GM18909 (cell line): ENCODE measurements around the gene TBR1.
A peak's percentile ranks its signal among the peaks of the same experiment; 100 is the strongest.

Experiments
- ATAC-seq: cut with Tn5 transposase; IDR thresholded peaks from one replicate; pipeline ENCODE4 v1.9.1; 2021; ENCODE audit warnings: mild to moderate bottlenecking; ENCODE audit not compliant: unreplicated experiment, poor library complexity

TBR1 gene

DNA sequence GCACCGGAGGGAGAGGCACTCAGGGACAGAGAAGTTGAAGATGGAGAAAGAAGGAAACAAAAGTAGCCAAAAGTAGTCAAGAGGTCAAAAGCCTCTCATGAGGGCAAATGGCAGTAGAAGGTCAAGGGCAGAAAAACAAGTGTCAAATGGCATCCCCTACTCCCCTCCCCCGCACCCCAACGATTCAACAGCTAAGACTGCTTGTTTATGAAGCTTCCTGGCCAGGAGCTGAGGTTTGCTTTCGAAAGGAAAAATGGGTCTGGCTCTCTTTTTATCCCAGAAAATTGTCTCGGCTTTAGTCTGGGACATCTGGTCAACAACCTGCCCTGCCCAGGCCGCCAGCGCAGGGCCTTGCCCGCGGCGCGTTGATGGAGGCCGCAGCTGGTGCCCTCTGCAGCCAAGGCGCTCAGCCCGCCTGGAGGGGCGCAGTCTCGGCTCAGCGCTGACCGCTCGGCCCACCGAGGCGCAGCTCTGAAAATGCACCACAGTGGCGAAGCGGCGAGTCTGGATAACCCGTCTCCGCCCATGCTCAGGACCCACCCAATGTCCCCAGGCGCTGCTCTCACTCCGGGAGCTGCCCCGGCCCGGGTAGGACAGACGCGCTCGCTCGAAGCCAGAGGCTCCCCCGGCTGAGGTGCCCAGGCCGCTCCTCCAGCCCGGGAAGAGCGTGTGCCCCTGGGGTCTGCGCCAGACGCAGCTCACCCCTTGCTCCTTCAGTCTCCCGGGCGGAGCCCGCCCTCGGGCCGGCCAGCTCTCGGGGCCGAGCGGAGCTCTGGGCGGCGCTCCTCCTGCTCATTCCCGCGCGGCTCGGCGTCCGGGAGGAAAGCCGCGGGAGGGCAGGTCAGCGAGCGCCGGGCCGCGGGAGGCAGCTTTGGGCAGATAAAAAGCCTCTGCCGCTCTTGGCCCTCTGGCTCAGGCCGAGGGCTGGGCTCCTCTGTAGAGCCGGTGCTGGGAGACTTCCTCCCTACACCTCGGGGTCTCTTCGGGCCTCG lies 1.8 kb upstream of the TBR1 start:
- peak; percentile 41 for ATAC-seq

DNA sequence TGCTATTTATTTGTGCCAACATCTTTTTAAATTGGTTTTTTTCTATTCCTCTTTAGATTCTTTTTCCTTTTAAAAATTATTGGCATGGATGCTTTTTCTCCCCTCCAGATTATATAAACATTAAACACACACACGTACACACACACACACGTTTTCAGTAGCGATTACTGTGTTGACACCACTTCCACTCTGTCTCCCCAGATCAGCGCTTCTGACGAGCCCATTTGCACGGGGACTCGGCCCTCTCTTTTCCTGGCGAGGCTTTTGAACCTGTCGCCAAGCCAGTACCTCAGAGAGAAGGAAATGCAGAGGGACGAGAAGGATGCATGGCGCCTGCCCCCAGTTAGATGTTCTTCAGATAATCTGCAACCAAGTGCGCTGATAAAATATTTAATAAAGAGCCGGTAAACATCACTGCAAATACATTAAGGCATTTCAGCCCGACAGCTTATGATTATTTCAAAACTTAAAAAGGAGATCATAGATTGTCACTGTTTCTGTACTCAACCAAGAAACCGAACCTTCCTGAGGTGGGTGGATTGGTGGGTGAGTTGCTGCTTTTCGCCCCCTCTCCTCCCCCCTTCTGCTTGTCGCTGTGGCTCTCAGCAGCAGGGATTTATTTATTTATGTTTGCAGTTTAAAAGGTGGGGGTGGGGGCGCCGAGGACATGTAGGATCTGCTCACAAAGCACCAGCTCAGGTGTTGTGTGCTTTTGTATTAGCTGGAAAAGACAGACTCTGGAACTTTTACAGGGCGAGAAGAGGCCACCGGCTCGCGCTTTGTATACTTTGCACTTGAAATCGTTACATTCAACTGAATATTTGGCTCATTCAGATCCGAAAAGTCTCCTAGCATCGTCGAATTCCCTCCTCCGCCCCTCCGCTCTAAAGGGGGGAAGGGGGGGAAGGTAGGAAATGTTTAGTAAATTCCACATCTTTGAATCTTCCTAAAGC lies 787 bp upstream of the TBR1 start:
- ATAC-seq, result peak; percentile 38

DNA sequence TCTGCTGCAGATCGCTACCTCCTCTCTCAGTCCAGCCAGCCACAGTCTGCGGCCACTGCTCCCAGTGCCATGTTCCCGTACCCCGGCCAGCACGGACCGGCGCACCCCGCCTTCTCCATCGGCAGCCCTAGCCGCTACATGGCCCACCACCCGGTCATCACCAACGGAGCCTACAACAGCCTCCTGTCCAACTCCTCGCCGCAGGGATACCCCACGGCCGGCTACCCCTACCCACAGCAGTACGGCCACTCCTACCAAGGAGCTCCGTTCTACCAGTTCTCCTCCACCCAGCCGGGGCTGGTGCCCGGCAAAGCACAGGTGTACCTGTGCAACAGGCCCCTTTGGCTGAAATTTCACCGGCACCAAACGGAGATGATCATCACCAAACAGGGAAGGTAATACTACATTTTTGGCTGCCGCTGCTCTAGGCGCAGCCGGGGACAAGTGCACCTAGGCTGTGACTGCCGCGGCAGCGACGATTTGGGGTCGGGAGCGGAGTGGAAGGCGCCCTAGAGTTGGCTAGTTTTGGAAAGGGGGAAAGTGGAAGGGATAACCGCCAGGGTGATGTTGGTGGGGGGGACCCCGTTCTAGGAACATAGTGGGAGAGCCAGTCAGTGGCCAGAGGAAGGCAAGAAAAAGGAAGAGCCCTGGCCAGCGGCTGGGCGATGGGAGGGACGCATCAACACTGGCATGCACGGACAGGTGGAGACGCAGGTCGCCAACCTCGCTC lies 776 bp downstream of the TBR1 start:
- ATAC-seq, result no peak

DNA sequence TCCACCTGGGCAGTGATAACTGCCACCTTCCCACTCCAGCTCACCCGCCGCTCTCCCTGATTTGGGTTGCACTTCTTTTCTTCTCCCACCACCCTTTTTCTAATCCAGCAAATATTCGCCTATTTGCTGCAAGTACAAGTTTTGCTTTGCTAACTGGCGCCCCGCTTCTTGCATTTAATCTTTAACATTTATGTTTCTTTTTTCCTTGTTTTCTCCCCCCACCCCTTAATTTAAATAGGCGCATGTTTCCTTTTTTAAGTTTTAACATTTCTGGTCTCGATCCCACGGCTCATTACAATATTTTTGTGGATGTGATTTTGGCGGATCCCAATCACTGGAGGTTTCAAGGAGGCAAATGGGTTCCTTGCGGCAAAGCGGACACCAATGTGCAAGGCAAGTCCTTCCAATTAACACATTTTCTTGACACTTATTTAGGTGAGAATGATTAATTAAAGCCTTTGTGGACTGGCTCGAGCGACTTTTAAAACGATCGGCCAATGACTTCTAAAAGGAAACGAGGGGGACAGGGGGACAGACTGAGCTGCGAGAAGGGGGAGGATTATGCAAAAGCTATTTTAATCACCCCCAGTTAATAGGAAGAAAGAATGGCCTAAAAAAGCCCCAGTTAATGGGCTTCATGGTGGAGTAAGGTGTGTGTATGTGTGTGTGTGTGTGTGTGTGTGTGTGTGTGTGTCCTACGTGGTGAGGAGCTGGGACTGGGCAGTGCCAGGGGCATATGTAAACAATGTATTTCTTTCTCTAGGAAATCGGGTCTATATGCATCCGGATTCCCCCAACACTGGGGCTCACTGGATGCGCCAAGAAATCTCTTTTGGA lies 1.6 kb downstream of the TBR1 start:
- no peak for ATAC-seq

DNA sequence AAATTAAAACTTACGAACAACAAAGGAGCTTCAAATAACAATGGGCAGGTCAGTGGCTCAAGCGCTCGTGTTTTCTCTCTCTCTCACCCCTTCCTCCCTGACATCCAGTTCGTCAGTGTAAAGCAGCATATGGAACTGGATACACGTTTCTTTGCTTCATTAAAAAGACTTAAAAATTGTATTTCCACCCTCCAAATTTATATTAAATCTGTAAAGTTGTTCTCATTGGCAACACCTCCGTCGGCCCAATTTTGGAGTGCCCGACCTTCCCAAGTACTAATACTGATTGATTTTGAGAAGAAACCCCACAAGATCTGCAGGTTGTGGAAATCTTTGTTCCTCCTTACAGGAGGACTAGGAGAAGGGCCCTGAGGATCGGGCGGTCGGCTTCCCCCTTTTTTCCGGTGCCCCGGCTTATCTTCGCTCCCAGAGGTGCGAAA lies 2.2 kb downstream of the TBR1 start:
- ATAC-seq, result no peak

DNA sequence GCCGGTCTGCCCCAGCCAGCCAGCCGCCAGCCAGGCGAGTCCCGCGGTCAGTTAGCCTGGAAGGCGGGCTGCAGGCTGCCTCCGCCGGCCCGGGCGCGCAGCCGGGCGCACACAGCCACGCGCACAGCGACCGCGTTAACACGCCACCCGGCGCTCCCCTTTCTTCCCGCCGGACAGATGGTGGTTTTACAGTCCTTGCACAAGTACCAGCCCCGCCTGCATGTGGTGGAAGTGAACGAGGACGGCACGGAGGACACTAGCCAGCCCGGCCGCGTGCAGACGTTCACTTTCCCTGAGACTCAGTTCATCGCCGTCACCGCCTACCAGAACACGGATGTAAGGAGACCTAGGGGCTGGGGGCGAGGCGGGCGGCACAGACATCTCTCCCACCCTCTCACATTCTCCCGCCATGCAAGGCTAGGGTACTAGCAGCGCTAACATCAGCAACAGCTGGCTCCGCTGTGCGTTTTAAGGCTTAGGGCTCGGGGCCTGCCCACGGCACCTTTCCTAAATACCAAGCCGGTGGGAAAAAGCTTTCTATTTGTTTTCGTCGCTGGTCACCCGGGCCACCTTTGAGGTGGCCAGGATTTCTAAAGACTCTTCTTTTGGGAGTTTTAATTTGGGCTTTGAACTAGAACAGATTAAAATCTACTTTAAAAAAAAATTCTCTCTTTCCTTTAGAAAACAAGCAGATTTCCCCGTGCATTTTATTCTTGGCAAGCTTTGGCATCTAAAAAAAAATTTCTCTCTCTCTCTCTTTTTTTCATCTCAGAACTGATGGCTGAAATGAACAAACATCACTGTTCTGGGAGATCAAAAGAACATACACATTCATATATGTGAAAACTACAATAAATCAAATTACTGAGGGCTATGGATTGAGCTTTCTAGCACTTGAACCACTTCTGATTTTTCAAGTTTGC lies 2.9 kb downstream of the TBR1 start:
- peak; percentile 30 for ATAC-seq

DNA sequence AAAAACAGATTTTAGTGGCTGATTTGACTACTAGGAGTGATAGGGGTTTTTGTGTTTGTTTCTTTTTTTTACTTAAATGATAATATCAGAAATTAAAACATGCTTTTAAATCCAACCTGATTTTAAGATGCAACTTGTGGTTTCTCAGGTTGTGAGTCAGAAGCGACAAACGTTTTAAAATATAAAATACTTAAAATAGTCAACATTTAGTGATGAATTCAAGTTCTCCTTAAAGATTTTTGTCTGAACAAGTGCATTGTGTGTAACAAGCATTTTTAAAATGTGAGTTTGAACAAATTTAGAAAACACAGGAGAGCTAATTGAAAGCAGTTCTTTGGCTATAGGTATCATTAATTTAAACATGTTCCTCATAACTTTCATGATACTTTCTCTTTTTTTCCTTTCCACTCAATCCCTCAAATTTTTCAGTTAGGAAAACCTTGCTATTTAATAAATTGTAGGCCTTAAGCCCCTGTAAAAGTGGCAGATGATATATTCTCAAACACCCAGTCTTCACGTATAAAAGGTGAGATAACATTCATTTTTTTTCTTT lies 3.6 kb downstream of the TBR1 start:
- ATAC-seq, result no peak

DNA sequence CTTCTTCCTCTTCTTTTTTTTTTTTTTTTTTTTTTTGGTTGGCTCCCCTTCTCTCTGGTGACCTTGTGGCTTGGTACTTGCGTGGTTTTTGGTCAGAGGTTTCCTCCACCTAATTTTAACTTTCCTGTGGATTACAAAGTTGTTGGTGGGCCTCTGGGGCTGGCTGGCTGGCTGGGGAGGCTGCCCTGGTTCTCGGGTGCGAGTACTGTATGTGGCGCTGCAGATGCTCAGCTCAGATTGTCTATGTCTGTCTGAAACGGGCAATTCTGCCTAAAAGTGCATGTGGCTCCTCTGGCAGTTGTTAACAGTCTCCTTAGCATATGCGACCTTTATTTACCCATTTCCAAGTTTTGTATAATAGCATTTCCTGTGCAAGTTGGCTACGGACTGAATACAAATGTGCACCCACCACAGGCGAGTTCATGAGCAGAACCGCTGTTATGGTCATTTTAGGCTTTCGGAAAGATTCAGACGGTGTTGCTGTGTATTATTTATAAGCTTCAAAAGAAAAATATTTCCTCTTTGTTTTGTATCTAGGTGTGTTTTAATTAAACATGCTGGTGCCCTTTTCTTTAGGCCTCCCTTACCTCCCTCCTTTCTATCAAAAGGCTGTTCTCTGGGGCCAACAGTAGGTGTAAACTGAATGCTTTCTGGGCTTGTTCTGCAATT lies 4.4 kb downstream of the TBR1 start:
- no peak for ATAC-seq

DNA sequence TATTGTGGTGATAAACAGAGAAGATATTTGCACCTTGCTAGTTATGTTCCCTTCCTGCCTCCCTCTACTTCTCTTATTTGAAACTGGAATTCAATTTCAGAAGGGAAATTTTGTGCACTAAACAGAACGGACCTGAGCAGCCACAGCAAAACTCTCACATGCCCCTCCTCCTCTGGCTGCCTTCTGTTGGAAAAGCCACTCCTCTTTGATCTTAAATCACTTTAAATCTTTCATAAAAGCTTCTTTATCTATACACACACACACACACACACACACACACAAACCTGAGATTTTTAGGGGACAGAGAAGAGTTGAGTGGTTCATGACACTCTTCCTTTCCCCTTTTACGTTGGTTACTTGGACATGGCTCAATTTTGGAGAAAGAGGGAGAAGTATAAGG lies 5.6 kb downstream of the TBR1 start:
- no peak for ATAC-seq

DNA sequence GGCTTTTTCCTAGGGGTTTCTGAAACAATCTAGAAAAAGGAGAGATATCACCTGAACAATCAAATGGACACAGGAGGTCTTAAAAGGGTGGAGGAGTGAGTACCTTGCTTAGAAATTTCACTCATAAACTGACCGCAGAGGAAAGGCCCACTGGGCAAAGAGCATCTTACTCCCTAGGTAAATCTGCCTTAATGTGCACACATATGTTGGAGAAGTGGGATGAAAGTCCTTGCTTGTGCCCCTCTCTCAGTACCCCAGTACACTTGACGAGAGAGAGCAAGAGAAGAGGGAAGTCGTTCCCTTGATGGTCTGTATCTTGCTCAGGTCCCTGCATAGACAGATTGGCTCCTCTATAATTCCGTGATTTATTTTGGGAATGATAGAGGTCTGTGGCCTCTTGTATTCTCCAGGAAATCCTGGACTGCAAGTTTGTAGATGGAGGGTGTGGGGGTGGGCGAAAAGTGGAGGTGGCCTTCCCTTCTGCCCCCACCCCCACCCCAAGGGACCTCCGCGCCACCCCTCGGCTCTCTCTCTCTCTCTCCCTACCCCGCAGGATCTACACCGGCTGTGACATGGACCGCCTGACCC lies 6.8 kb downstream of the TBR1 start:
- ATAC-seq, result no peak

DNA sequence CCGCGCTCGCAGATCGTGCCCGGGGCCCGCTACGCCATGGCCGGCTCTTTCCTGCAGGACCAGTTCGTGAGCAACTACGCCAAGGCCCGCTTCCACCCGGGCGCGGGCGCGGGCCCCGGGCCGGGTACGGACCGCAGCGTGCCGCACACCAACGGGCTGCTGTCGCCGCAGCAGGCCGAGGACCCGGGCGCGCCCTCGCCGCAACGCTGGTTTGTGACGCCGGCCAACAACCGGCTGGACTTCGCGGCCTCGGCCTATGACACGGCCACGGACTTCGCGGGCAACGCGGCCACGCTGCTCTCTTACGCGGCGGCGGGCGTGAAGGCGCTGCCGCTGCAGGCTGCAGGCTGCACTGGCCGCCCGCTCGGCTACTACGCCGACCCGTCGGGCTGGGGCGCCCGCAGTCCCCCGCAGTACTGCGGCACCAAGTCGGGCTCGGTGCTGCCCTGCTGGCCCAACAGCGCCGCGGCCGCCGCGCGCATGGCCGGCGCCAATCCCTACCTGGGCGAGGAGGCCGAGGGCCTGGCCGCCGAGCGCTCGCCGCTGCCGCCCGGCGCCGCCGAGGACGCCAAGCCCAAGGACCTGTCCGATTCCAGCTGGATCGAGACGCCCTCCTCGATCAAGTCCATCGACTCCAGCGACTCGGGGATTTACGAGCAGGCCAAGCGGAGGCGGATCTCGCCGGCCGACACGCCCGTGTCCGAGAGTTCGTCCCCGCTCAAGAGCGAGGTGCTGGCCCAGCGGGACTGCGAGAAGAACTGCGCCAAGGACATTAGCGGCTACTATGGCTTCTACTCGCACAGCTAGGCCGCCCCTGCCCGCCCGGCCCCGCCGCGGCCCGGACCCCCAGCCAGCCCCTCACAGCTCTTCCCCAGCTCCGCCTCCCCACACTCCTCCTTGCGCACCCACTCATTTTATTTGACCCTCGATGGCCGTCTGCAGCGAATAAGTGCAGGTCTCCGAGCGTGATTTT lies 7.6 kb downstream of the TBR1 start:
- ATAC-seq, result no peak

DNA sequence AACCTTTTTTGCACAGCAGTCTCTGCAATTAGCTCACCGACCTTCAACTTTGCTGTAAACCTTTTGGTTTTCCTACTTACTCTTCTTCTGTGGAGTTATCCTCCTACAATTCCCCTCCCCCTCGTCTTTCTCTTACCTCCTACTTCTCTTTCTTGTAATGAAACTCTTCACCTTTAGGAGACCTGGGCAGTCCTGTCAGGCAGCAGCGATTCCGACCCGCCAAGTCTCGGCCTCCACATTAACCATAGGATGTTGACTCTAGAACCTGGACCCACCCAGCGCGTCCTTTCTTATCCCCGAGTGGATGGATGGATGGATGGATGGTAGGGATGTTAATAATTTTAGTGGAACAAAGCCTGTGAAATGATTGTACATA lies 8.3 kb downstream of the TBR1 start:
- no peak for ATAC-seq

DNA sequence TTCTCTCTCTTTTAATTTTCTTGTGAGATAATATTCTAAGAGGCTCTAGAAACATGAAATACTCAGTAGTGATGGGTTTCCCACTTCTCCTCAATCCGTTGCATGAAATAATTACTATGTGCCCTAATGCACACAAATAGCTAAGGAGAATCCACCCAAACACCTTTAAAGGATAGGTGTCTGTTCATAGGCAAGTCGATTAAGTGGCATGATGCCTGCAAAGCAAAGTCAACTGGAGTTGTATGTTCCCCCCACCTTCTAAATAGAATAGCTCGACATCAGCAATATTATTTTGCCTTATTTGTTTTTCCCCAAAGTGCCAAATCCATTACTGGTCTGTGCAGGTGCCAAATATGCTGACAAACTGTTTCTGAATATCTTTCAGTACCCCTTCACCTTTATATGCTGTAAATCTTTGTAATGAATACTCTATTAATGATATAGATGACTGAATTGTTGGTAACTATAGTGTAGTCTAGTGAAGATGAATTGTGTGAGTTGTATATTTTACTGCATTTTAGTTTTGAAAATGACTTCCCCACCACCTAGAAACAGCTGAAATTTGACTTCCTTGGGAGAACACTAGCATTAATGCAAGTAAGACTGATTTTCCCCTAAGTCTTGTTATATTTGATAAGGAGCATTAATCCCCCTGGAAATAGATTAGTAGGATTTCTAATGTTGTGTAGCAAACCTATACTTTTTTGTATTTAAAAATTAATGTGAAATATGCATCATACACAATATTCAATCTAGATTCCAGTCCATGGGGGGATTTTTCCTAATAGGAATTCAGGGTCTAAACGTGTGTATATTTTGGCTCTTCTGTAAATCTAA lies 9.0 kb downstream of the TBR1 start:
- no peak for ATAC-seq

DNA sequence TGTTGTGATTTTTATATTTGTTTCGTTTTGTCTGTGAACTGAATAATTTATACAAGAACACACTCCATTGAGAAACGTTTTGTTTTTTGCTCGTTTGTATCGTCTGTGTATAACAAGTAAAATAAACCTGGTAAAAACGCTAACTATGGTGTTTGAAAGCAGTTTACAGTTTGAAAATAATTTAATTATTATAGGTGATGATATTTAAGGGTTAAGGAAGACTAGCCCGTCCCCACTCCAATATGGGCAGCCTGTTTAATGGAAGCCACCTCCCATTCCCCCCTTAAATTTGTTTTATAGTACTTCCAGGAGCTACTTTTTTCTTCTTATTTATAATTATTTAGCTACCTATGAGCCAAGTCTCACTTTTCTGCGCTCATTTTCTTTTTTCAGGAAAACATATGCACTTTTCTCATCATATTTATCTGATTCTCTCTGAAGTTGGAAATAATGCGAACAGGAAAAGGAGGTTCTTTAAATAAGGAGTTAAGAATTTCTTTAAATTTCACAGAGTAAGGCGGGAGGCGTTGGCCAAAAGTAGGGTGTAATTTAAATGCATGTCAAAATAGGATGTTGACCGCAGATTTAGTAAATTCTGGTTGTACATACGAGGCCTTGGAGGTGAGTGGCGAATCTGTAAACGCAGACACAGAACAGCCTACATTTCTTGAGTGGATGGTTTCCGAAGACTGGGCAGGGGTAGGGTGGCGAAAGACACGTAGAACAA lies 9.8 kb downstream of the TBR1 start:
- no peak for ATAC-seq

DNA sequence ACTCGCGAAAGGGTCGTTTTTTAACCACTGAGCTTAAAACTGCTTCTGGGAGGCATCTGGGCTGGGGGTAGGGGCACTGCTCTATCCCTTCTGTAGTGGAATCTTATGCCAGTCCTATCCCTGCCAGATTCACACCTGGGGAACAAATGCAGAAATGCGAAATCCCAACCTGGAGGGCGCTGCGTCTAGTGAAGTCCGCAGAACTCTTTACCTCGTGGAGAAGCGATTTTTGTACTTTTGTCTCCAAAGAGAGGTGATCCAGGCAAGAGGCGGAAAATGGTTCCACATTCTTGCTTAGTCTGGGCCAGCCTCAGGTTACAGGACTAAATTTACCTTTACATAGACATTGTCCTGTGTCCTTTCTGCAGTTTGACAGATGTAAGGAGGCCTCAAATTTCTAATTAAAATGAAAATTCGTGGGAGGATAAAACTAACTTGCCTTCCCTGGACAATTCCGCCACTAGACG lies 10.4 kb downstream of the TBR1 start:
- ATAC-seq, result no peak
